Anterior cingulate cortex (tissue), 58 donors: ENCODE measurements around the gene UBE2G2.
A peak's percentile ranks its signal among the peaks of the same experiment; 100 is the strongest.

Experiments
- DNase-seq, 58 donors: peaks; one replicate each; lab custom pipeline; 2025; lab: John Stamatoyannopoulos, UW

Gene UBE2G2

DNA sequence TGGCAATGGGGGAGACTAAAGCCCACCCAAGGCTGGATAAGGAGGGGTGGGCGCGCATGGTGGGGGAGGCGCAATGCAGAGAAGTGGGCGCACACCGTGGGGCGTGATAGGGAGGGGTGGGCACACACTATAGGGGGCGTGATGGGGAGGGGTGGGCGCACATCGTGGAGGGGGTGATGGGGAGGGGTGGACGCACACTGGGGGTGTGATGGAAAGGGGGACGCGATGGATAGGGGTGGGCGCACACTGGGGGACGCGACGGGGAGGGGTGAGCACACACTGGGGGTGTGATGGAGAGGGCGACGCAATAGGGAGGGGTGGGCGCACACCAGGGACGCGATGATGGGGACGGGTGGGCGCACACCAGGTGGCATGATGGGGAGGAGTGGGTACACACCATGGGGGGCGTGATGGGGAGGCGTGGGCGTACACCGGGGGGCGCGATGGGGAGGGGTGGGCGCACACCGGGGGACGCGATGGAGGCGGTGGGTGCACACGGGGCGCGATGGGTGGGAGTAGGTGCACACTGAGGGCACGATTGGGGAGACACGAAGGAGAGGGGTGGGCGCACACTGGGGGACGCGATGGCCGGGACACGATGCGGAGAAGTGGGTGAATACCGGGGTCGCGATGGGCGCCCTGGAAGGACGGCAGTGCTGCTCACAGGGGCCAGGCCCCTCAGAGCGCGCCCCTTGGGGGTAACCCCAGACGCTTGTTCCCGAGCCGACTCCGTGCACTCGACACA lies 15.3 kb upstream of the UBE2G2 start:
- DNase-seq: no peak

DNA sequence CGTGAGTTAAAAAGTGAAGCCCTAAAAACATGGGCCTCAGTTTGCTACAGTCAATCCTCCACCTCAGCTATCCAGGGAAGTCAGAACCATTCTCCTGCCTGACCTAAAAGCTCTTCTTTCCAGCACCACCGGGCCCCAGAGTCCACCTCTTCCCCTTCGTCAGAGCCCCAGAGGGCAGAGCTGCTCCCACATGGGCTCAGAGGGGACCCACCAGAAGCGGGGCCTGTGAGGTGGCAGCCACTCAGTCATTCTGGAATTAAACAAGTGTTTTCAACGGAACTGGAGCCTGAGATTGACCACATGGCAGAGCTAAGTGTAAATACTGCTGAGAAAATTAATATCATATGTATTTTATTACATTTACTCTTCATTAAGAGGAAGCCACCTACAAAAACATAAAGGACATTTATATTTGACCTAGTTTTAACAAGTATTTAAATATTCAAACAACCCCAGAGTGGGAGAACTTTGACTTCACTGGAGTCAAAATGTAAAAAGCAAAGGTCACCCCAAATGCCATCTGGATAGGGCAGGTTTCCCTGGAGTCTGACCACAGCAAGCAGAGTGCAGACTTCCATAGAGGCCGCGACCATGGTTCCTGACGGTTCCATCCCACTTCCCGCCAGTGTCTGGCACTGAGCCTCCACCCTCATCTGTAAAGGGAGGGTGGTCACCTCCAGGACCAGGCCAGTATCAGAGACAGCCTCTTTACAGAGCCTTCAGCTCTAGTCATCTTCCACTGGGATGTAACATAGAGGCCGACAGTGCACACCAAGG lies 14.4 kb upstream of the UBE2G2 start:
- no peak for DNase-seq

DNA sequence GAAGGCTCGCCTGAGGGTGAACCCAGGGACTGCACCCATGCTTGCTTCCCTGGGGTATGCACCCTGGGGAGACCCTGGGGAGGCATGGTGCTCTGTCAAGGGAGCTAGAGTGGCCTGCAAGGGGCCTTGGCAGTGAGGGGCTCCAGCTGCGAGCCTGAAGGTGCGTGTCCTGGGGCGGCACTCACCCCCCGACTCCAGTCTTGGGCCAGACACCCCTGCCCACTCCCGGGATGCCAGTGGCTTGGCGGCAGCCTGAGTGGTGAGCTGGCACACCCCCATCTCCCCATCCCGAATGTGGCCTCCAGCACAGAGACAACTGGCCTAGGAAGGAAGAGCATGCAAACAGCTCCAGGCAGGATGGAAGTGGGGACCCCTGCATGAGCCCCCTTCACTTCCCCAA lies 13.6 kb upstream of the UBE2G2 start:
- DNase-seq: no peak

DNA sequence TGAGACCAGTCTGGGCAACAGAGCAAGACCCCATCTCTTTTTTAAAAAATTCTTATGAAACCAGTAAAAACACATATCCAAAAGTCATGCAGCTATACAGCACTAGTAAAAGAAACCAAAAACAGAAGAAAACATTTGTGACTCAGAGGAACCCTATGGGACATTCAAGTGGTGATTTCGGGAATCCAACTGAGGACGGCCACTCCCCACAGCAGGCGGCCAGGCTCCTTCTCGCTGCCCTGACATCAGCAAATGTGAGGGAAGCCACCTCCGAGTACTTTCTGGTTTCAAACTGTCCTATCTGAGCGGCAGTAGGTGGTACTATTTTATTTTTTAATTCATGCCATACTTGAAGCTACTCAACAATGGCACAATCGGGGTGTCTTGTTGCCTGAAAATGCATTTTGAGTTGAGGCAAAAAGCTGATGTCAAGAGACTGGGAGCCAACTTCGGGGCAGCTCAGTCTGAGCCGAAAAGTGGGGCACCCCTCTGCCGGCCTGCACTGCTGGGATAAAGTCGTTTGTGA lies 12.9 kb upstream of the UBE2G2 start:
- DNase-seq: no peak

DNA sequence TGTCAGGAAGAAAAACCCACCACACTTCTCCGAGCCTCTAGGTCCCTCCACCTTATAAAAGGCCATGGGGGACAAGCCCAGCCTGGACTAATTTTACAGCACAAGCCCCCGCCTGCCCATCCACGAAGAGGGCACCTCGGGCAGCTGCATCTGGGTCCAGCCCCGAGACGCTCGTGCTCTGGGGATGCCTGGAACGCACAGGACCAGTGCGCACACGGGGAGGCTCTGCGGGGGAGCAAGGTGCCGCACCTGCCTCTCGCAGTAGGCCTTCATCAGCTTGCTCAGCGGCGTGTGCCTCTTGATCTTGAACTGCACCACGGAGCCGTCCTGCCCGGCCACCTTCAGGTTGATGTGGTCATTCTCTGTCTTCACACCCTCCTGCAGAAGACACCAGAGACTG lies 12.1 kb upstream of the UBE2G2 start:
- no peak for DNase-seq

DNA sequence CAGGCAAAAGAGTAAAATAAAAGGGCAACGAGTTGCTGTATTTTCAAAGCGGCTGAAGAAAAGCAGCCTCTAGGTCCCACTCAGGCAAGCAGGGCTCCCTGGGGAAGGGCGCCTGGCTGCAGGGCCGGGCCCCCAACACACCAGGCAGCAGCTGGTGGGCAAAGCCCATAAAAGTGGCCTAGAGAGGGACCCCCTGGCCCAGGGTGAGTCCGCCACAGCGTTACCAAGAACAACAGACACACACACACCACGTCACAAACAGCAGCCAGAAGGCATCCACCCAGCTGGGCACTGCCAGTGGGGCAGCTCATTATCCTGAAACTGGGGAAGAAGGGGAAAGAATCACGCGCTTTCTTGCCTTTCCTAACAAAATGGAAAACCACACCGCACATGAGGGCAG lies 11.5 kb upstream of the UBE2G2 start:
- no peak for DNase-seq

GRCh38 chr21:44812640-44813039 lies 11.0 kb upstream of the UBE2G2 start:
- DNase-seq: no peak

DNA sequence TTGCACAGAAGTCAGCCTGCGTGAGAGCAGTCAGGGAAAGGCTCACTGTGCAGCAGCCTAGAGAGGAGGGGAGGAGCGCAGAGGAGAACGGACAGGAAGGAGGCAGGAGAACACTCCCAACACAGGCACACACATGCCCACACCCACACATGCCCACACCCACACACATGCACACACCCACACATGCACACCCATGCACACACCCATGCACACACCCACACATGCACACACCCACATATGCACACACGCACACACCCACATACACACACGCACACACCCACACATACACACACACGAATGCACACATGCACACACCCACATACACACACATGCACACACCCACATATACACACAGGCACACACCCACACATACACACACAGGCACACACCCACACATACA lies 9.2 kb upstream of the UBE2G2 start:
- DNase-seq: no peak

DNA sequence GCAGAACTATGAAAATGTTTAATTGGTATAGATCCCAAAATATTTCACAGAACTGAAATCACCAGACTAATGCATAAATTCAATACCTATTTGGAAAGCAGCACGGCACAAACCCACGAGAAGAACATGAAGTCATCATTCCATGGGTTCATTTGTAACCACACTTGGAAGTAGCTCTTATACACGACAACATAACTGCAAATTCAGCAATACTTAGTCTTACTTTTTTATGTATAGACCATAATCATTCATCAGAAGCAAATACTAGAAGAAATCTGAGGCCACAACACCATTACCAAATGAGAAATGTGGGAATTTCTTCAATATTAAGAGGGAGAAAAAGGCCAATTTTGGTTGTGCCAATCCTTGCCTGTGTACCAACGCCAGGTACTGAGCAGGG lies 4.2 kb upstream of the UBE2G2 start:
- no peak for DNase-seq

DNA sequence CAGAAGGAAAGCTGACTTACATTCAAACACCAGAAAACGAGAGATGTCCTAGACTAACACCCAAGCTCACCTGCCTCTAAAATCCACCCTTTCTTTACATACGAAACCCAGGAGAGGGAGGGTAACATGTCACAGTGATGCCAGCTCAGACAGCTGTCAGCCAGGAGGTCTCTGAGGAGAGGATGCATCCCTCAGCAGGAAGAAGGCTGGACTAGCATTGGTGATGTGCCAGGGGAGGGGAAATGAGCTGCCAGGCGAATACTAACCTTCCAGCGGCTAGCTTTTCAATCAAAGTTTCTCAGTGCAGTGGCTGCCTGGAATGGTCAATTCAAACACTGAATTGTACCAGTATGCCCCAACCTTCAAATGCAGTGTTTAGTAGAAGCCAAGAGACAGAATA lies 3.6 kb upstream of the UBE2G2 start:
- no peak for DNase-seq

DNA sequence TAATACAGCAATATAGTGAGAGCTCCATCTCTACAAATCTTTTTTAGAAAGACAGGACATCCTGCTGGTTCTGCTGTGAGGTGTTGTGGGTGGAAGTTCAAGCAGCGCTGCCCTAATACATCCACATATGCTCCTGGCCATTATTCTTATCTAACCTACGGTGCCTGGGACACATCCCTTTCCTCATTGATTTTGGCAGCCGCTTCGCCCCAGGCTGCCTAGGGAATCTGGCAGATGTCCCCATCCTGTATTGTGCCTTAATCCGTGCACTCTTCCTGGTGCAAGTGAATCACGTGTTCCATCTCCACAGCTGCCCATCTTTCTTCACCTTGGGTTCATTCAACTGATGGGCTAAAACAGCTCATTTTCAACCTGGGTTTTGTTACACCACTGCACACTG lies 3.1 kb upstream of the UBE2G2 start:
- no peak for DNase-seq

- DNase-seq: no peak
Measured at GRCh38 chr21:44803651-44804050, 2.0 kb upstream of the UBE2G2 start.

DNA sequence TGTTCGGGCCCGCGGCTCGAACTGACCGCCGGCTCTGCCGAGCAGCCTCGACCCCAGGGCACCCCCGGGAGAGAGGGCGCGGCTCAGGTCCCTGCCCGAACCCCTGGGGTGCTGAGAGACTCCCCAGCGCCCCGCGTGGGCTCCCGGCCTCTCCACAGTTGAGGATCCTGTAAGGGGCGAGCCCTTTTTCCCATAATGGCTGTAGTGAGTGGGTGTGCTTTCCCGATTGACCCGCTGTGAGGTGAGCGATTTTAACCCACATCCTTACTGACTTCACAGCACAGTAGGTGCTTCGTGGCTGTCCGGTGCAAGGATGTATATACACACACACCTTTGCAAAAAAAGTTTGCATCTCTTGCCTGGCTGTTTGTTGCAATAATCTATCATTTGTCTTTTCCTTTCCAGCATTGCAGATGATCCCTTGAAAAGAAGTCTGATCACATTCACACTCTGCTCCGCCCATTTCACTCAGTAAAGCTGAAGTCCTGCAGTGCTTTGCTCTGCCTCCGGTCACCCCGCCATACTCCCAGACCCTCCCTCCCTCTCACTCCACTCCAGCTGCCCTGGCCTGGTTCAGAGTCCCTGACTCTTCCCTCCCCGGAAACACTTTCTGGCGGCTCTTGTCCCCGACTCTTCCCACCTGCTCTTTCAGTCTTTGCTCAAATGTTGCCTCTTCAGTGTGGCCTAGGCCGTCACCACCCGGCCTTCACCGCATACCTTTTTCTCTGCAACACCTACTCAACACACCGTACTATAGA lies 955 bp upstream of the UBE2G2 start:
- DNase-seq: no peak

GRCh38 chr21:44800971-44801467 lies 601 bp downstream of the UBE2G2 start:
- DNase-seq: no peak

DNA sequence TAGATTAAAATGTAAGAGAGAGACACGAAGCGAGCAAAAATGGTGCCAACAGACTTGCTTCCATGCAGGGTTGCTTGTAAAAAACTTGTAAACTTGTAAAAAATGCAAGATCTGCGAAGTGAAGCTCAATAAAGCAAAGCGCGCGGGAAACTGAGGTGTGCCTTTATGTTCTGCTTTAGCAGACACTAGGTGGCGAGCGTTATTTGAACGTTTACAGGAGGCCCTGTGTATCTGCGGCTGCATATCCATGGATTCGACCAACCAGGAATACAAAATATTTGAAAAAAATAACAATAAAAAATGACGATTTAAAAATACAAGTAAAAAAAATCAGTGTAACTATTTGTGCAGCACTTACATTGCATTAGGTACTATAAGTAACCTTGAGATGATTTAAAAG lies 1.5 kb downstream of the UBE2G2 start:
- peak in 3 of 58 donors; percentile 26 to 51 (median 29) for DNase-seq

- no peak for DNase-seq
Measured at GRCh38 chr21:44799646-44800045, 2.0 kb downstream of the UBE2G2 start.

GRCh38 chr21:44797775-44798174 lies 3.8 kb downstream of the UBE2G2 start:
- no peak for DNase-seq

- DNase-seq: no peak
Measured at GRCh38 chr21:44795342-44795741, 6.3 kb downstream of the UBE2G2 start.

GRCh38 chr21:44793592-44794374 lies 7.8 kb downstream of the UBE2G2 start:
- no peak for DNase-seq
